NCI-H2029 (cell line): ENCODE data around the gene BCL11B.

Source experiments
- DNase-seq: peaks from one replicate; lab custom pipeline; 2025; lab: John Stamatoyannopoulos, UW

BCL11B gene

GRCh38 chr14:99119554-99120525 is 152.2 kb downstream of the BCL11B start:
- no peak for DNase-seq
